Chondrocyte (in vitro differentiated cells): ENCODE results near the gene LRP2. TPM values are rescaled to one million over a fixed set of nuclear protein-coding genes. Genes with fewer than 3 reads are reported as not detected.

Source experiments
- DNase-seq: peaks from one replicate; pipeline ENCODE4 v3.0.0; 2021; ENCODE audit warnings: mixed read lengths, low spot score
- H3K27ac Mint-ChIP-seq: one replicate; pipeline ENCODE4 v1.8.0; 2021; ENCODE audit warnings: mild to moderate bottlenecking, moderate library complexity, mixed read lengths; ENCODE audit not compliant: unreplicated experiment
- H3K27me3 Mint-ChIP-seq: 2 replicates; pipeline ENCODE4 v1.8.0; 2021; ENCODE audit warnings: low read depth, mixed read lengths
- H3K36me3 Mint-ChIP-seq: 2 replicates; pipeline ENCODE4 v1.8.0; 2021; ENCODE audit warnings: low read depth, mixed read lengths
- H3K4me1 Mint-ChIP-seq: 2 replicates; pipeline ENCODE4 v1.8.0; 2021; ENCODE audit warnings: low read depth, mild to moderate bottlenecking, mixed read lengths
- H3K4me3 Mint-ChIP-seq: one replicate; pipeline ENCODE4 v1.8.0; 2021; ENCODE audit warnings: mild to moderate bottlenecking, moderate library complexity, mixed read lengths; ENCODE audit not compliant: unreplicated experiment
- H3K9me3 Mint-ChIP-seq: 2 replicates; pipeline ENCODE4 v1.8.0; 2021; ENCODE audit warnings: low read depth, mixed read lengths
- total RNA-seq: library from RNA; stranded (reverse); gene quantifications from 3 replicates; pipeline ENCODE4 v1.2.1, GENCODE V29; 2021
- TF ChIP-seq, protein P1 (sequence below): fragments of 200-600 bp; sonication (generic); IDR thresholded peaks from 2 replicates; pipeline ENCODE4 v1.5.0; 2021; ENCODE audit warnings: antibody characterized with exemption, mild to moderate bottlenecking, moderate library complexity

Gene LRP2
- total RNA-seq, 1 donor from 2014 or later = not detected

DNA sequence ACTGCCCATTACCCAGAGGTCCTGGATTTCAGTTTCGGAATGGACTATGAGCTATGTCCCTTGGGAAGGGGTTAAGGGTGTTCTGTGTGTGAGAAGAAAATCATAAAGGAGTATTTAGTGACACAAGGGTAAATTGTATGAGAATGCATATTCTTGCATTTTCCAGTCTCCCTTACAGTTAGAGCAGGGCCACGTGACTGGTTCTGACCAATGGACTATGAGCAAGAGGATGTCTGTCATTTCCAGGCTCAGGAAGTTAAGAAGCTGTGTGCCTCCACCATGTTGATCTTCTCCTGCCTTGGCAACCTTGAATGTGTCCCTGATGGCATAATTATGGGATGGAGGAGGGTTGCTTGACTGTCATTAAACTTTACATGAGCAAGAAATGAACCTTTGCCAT, 198.0 kb downstream of the LRP2 start:
- no peak overlapping the region for H3K27ac Mint-ChIP-seq
- no peak for DNase-seq
- TF ChIP-seq, protein P1, sequence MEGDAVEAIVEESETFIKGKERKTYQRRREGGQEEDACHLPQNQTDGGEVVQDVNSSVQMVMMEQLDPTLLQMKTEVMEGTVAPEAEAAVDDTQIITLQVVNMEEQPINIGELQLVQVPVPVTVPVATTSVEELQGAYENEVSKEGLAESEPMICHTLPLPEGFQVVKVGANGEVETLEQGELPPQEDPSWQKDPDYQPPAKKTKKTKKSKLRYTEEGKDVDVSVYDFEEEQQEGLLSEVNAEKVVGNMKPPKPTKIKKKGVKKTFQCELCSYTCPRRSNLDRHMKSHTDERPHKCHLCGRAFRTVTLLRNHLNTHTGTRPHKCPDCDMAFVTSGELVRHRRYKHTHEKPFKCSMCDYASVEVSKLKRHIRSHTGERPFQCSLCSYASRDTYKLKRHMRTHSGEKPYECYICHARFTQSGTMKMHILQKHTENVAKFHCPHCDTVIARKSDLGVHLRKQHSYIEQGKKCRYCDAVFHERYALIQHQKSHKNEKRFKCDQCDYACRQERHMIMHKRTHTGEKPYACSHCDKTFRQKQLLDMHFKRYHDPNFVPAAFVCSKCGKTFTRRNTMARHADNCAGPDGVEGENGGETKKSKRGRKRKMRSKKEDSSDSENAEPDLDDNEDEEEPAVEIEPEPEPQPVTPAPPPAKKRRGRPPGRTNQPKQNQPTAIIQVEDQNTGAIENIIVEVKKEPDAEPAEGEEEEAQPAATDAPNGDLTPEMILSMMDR = no peak
- no peaks in the 10 kb centered on the region for H3K4me1 Mint-ChIP-seq
- peaks cover 26% of the 10 kb centered on the region for H3K27me3 Mint-ChIP-seq
- no peak overlapping the region for H3K4me3 Mint-ChIP-seq
- H3K36me3 Mint-ChIP-seq = no peaks in the 10 kb centered on the region
- peaks cover 3% of the 10 kb centered on the region for H3K9me3 Mint-ChIP-seq

DNA sequence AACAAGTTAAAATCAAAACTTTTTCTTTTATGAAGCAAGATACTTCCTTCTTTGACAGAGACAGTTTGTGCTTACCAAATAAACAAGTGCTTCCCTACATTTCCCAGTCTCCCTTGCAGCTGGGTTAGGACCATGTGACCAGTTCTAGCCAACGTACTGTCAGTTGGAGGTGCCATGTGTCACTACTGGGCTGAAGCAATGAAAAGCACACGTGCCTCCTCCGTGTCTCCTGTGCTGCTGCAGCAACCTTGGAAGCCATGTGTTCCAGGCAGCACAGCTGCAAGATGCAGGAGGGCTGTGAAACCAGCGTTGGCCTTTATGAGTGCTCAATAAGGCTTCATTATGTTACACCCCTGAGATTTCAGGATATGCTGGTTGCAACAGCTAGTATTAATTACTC, 199.7 kb downstream of the LRP2 start:
- Mint-ChIP-seq H3K27ac (no peak overlapping the region), H3K9me3 (no peaks in the 10 kb centered on the region), H3K4me1 (no peaks in the 10 kb centered on the region), H3K36me3 (no peaks in the 10 kb centered on the region), H3K27me3 (peaks cover 29% of the 10 kb centered on the region), H3K4me3 (no peak overlapping the region)
- no peak for DNase-seq
- TF ChIP-seq, protein P1 = no peak

DNA sequence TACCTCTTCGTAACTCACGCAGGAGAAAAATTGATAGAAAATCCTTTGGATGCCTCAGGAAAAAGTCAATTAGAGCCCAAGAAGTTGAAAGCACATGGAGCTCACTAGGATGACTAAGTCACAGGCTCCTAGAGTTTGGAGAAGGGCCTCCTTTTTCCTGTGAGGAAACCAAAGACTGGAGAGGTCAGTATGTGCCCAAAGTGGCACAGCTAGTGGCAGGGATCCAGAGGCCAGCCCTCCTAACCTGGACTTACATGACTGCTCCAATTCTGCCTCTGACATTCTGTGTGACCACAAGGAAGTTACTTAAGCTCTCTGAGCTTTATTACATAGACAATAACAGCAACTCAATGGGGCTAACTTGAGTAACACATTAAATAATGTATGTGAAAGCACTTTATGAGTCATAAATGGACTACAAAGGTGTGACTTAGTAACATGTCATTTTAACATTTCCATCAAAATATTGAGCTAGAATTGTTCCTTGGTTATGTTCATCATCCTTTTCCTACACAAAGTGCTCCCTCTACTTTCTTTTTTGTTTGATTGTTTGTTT, 201.3 kb downstream of the LRP2 start:
- no peak overlapping the region for H3K4me3 Mint-ChIP-seq
- no peak for DNase-seq
- no peak overlapping the region for H3K27ac Mint-ChIP-seq
- peaks cover 18% of the 10 kb centered on the region for H3K27me3 Mint-ChIP-seq
- H3K9me3 Mint-ChIP-seq = no peaks in the 10 kb centered on the region
- no peaks in the 10 kb centered on the region for H3K36me3 Mint-ChIP-seq
- TF ChIP-seq, protein P1 = no peak
- no peaks in the 10 kb centered on the region for H3K4me1 Mint-ChIP-seq

DNA sequence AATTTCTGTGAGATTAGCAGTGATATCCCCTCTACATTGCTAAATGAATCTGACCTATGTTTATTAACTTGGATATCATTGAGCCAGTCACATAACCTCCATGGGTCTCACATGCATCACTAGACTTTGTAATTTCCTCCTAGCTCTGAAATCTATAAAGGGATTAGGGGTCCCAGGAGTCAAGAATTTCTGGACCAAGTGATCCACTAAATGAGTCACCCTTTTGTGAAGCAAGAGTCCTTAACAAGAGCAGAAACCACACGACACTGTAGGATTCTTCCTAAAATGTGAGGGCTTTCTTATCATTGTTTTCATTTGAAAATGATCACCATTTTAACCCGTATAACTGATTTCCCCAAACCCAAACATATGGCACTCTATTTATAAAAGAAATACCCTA, 202.6 kb downstream of the LRP2 start:
- H3K36me3 Mint-ChIP-seq = no peaks in the 10 kb centered on the region
- H3K27me3 Mint-ChIP-seq = peaks cover 13% of the 10 kb centered on the region
- TF ChIP-seq, protein P1 = no peak
- no peak overlapping the region for H3K4me3 Mint-ChIP-seq
- H3K9me3 Mint-ChIP-seq = peaks cover 6% of the 10 kb centered on the region
- DNase-seq = no peak
- no peaks in the 10 kb centered on the region for H3K4me1 Mint-ChIP-seq
- H3K27ac Mint-ChIP-seq = no peak overlapping the region

DNA sequence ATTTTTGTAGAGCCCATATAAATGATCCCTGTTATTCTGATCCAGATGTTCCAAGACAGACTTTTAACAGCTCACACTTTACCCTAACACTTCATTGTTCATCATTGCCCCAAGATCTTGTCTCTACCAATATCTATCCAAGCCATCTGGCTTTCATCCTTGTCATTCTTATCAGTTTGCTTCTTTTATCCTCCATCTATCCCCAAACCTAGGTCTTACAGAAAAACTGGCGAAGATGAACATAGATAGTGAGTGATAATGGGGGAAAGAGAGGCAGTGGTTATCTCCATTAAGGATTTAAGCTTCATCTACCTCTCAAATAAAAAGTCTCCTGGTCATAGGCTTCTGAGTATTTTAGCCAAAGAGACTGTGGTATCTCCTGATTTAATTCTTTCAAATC, 203.5 kb downstream of the LRP2 start:
- Mint-ChIP-seq H3K4me3 (no peak overlapping the region), H3K27me3 (peaks cover 13% of the 10 kb centered on the region), H3K36me3 (peaks cover 3% of the 10 kb centered on the region), H3K27ac (no peak overlapping the region), H3K9me3 (peaks cover 13% of the 10 kb centered on the region), H3K4me1 (no peaks in the 10 kb centered on the region)
- DNase-seq = no peak
- TF ChIP-seq, protein P1 = no peak
